HCT116 (cell line): Measurements from ENCODE around the gene SFRP4. TPM values are rescaled to one million over a fixed set of nuclear protein-coding genes. Genes with fewer than 3 reads are reported as not detected.

ENCODE experiments used
- ATAC-seq: fragments of 200-7000 bp; cut with Tn5 transposase; 2 replicates; pipeline ENCODE4 v1.9.1; 2020; ENCODE audit warnings: mild to moderate bottlenecking, moderate library complexity
- BruUV-seq: library from RNA; stranded (reverse); fragments of 400-500 nt; replicated peaks from 2 replicates; lab custom pipeline; 2021; lab: Mats Ljungman, UMichigan
- CTCF ChIA-PET: fragments of 300-600 bp; sonication (Branson Sonifier 250); formaldehyde crosslinking; loops from one replicate; lab custom pipeline; 2021; ENCODE audit warnings: antibody characterized with exemption; lab: Charles Lee
- POLR2A ChIA-PET: fragments of 300-600, 350-600 bp; sonication (Branson Sonifier 250); formaldehyde crosslinking; loops from one replicate; lab custom pipeline; 2021; ENCODE audit warnings: antibody characterized with exemption; lab: Charles Lee
- RAD21 ChIA-PET, 2 experiments: fragments of 300-600 bp; sonication (Branson Sonifier 250); formaldehyde crosslinking; loops; one replicate each; lab custom pipeline; 2023; ENCODE audit warnings: low total read pairs in 2 of 2; ENCODE audit not compliant: uncharacterized antibody in 2 of 2, unreplicated experiment in 2 of 2, low non-redundant PET in 1 of 2; lab: Charles Lee
- DNase-seq: peaks from one replicate; pipeline ENCODE4 v3.0.0-alpha.2; 2010; ENCODE audit warnings: low read depth, low spot score
- H2AFZ ChIP-seq: fragments of 200-600 bp; shearing (Covaris generic), sonication (generic); 2 replicates; pipeline ENCODE4 v1.6.1; 2017; ENCODE audit warnings: low read depth, mixed run types, mixed read lengths, antibody characterized with exemption, low read length; ENCODE audit not compliant: poor library complexity, severe bottlenecking
- H3K27ac ChIP-seq: 2 replicates; pipeline ENCODE4 v1.5.1; 2012; ENCODE audit warnings: low read depth, low read length
- H3K27me3 ChIP-seq: fragments of 200-600 bp; sonication (generic); 2 replicates; pipeline ENCODE4 v1.6.1; 2016; ENCODE audit warnings: mixed run types, low read length, mixed read lengths; ENCODE audit not compliant: insufficient read depth
- H3K36me3 ChIP-seq, 2 experiments: fragments of 200-500 bp in 1 of 2; fragments of 200-600 bp in 1 of 2; sonication (Bioruptor generic) in 1 of 2; sonication (generic) in 1 of 2; 2 replicates each; pipeline versions ENCODE4 v1.5.1 to v1.6.1; 2014 to 2016; ENCODE audit warnings: low read length in 2 of 2, inconsistent platforms in 1 of 2, mixed read lengths in 1 of 2, mixed run types in 1 of 2; ENCODE audit not compliant: insufficient read depth in 2 of 2, control insufficient read depth in 1 of 2
- H3K4me1 ChIP-seq, 2 experiments: fragments of 200-600 bp in 1 of 2; sonication (generic) in 1 of 2; 2 replicates each; pipeline versions ENCODE4 v1.5.1 to v1.6.1; 2012 to 2017; ENCODE audit warnings: low read length in 2 of 2, inconsistent platforms in 1 of 2, mild to moderate bottlenecking in 1 of 2, mixed read lengths in 1 of 2, mixed run types in 1 of 2, moderate library complexity in 1 of 2; ENCODE audit not compliant: insufficient read depth in 2 of 2, control insufficient read depth in 1 of 2
- H3K4me2 ChIP-seq: fragments of 200-600 bp; sonication (generic); 2 replicates; pipeline ENCODE4 v1.6.1; 2017; ENCODE audit warnings: mixed run types, low read length, mixed read lengths
- H3K4me3 ChIP-seq, 2 experiments: fragments of 200-600 bp in 1 of 2; sonication (generic) in 1 of 2; replicated peaks in 1 of 2; 2 replicates each; pipeline ENCODE4 v1.5.1; 2011 to 2016; ENCODE audit warnings: low read length in 2 of 2, control low read depth in 1 of 2, low read depth in 1 of 2, mild to moderate bottlenecking in 1 of 2, mixed read lengths in 1 of 2, mixed run types in 1 of 2
- H3K79me2 ChIP-seq: fragments of 200-600 bp; sonication (generic); 2 replicates; pipeline ENCODE4 v1.6.1; 2017; ENCODE audit warnings: mild to moderate bottlenecking, mixed run types, low read length, moderate library complexity, mixed read lengths; ENCODE audit not compliant: insufficient read depth
- H3K9ac ChIP-seq: fragments of 200-600 bp; sonication (generic); 2 replicates; pipeline ENCODE4 v1.6.1; 2016; ENCODE audit warnings: low read length, mixed read lengths
- H3K9me2 ChIP-seq: fragments of 200-600 bp; sonication (generic), shearing (Covaris generic); 2 replicates; pipeline ENCODE4 v1.6.1; 2017; ENCODE audit warnings: mixed run types, mild to moderate bottlenecking, moderate library complexity; ENCODE audit not compliant: insufficient read depth
- H3K9me3 ChIP-seq, 2 experiments: fragments of 200-500 bp in 1 of 2; fragments of 200-600 bp in 1 of 2; sonication (Bioruptor generic) in 1 of 2; sonication (generic) in 1 of 2; 2 replicates each; pipeline ENCODE4 v1.6.1; 2014 to 2017; ENCODE audit warnings: low read length in 2 of 2, mixed read lengths in 2 of 2, inconsistent platforms in 1 of 2, low read depth in 1 of 2, mild to moderate bottlenecking in 1 of 2, mixed run types in 1 of 2, moderate library complexity in 1 of 2; ENCODE audit not compliant: control insufficient read depth in 1 of 2, insufficient read depth in 1 of 2
- H4K20me1 ChIP-seq: fragments of 200-600 bp; sonication (generic), shearing (Covaris generic); 2 replicates; pipeline ENCODE4 v1.6.1; 2017; ENCODE audit warnings: mixed run types, mild to moderate bottlenecking, moderate library complexity; ENCODE audit not compliant: insufficient read depth
- CBX3 ChIP-seq: IDR thresholded peaks from 2 replicates; pipeline ENCODE4 v1.6.1; 2012; ENCODE audit warnings: low read depth
- CTCF ChIP-seq, 3 experiments: fragments of 200-600 bp in 1 of 3; sonication (generic) in 1 of 3; IDR thresholded peaks in 2 of 3; conservative IDR thresholded peaks in 1 of 3; 2 replicates each; pipeline ENCODE4 v1.5.1; 2012 to 2017; ENCODE audit warnings: low read depth in 2 of 3, low read length in 2 of 3, antibody characterized with exemption in 1 of 3, borderline replicate concordance in 1 of 3, control low read depth in 1 of 3, mild to moderate bottlenecking in 1 of 3, mixed read lengths in 1 of 3, mixed run types in 1 of 3, moderate library complexity in 1 of 3; ENCODE audit not compliant: insufficient read depth in 1 of 3
- ELF1 ChIP-seq: IDR thresholded peaks from 2 replicates; pipeline ENCODE4 v1.6.1; 2012; ENCODE audit warnings: low read depth, borderline replicate concordance
- FOSL1 ChIP-seq: IDR thresholded peaks from 2 replicates; pipeline ENCODE4 v1.6.1; 2012; ENCODE audit warnings: low read depth
- POLR2AphosphoS5 ChIP-seq: IDR thresholded peaks from 2 replicates; pipeline ENCODE4 v1.6.1; 2011; ENCODE audit warnings: mild to moderate bottlenecking, low read depth, low read length, moderate library complexity
- RAD21 ChIP-seq: IDR thresholded peaks from 2 replicates; pipeline ENCODE4 v1.6.1; 2012; ENCODE audit warnings: low read depth, mild to moderate bottlenecking
- REST ChIP-seq: IDR thresholded peaks from 2 replicates; pipeline ENCODE4 v1.6.1; 2012; ENCODE audit warnings: low read depth
- SIN3A ChIP-seq: IDR thresholded peaks from 2 replicates; pipeline ENCODE4 v1.6.1; 2012; ENCODE audit warnings: low read depth
- ZBTB33 ChIP-seq: IDR thresholded peaks from 2 replicates; pipeline ENCODE4 v1.6.1; 2011; ENCODE audit warnings: mild to moderate bottlenecking, low read length, moderate library complexity; ENCODE audit not compliant: insufficient replicate concordance; ENCODE audit errors: extremely low read depth
- ZFX ChIP-seq: fragments of 450-650 bp; IDR thresholded peaks from 2 replicates; pipeline ENCODE4 v1.6.1; 2017
- intact Hi-C: fragments of 100-400 bp; cut with micrococcal nuclease; formaldehyde crosslinking; loops from 2 replicates; pipeline ENCODE4 v1.10.0; 2022
- total RNA-seq: library from RNA; stranded (reverse); gene quantifications from one replicate; pipeline ENCODE4 v1.2.1, GENCODE V29; 2021; ENCODE audit not compliant: unreplicated experiment

SFRP4 gene
- total RNA-seq, 1 experiment from 2014 or later = 0.25 TPM

GRCh38 chr7:37901236-37901827, 15.3 kb downstream of the SFRP4 start:
- Histone ChIP-seq H3K4me3 (no peak overlapping the region), H2AFZ (no peak overlapping the region), H3K9me3 (no peaks in the 10 kb centered on the region), H3K36me3 (no peaks in the 10 kb centered on the region), H4K20me1 (no peaks in the 10 kb centered on the region), H3K27me3 (no peaks in the 10 kb centered on the region), H3K4me1 (peaks cover 0 to 4% of the 10 kb centered on the region in 2 experiments; a peak in 1 of 4 replicates), H3K4me2 (no peak overlapping the region), H3K27ac (no peak overlapping the region), H3K79me2 (no peaks in the 10 kb centered on the region), H3K9ac (no peak overlapping the region), H3K9me2 (no peaks in the 10 kb centered on the region)
- intact Hi-C loops = loop anchor here (1.0 to 5.0 kb wide), 4 partner anchors 205 to 466 kb away; no protein-coding TSS in a partner anchor
- DNase-seq = peak; percentile 13
- POLR2A ChIA-PET = no interaction called here
- BruUV-seq = no TSS peak
- CTCF ChIA-PET = interaction anchor here (0.6 to 2.8 kb wide), 8 partner anchors 16 to 469 kb away, joined by 3 to 18 read pairs (median 6); partner anchors contain the start of gene SFRP4
- TF ChIP-seq RAD21 (peak; percentile 65), CTCF (IDR thresholded peaks at IDR 0.05 in 2 of 3, conservative IDR thresholded peaks at IDR 0.05 in 1 of 3; ENCODE audit: borderline replicate concordance in 1 of 3, insufficient read depth in 1 of 3, low read depth in 2 of 3, low read length in 2 of 3) (peak; percentile 32 to 71 (median 50); a peak in 3 of 6 replicates), ELF1 (no peak)
- RAD21 ChIA-PET = interaction anchor here in 1 of 2 experiments (0.6 kb wide), 1 partner anchor 264 kb away, joined by 3 read pairs; no protein-coding TSS in a partner anchor
- ATAC-seq = peak; percentile 55; the same call in 1 of the 2 replicates

GRCh38 chr7:37899712-37900247, 16.8 kb downstream of the SFRP4 start:
- DNase-seq = no peak
- ATAC-seq = no peak
- no peak overlapping the region for H3K27ac ChIP-seq
- H3K27me3 ChIP-seq = 0 out of 2 replicates have a peak, but pooled peaks cover 3% of the 10 kb centered on the region
- peaks cover 0 to 4% of the 10 kb centered on the region in 2 experiments; a peak in 1 of 4 replicates for H3K4me1 ChIP-seq
- no peak overlapping the region for H2AFZ ChIP-seq
- BruUV-seq = no TSS peak
- intact Hi-C loops = loop anchor here (2.0 to 5.0 kb wide), 2 partner anchors 315 to 468 kb away; no protein-coding TSS in a partner anchor
- no peak overlapping the region for H3K9ac ChIP-seq
- H3K36me3 ChIP-seq = no peaks in the 10 kb centered on the region
- POLR2A ChIA-PET = no interaction called here
- no peak overlapping the region for H3K4me2 ChIP-seq
- H3K79me2 ChIP-seq = no peaks in the 10 kb centered on the region
- H3K9me3 ChIP-seq = no peaks in the 10 kb centered on the region
- TF ChIP-seq ELF1 (no peak), RAD21 (no peak), POLR2AphosphoS5 (no peak), REST (no peak), FOSL1 (no peak), ZFX (no peak), SIN3A (no peak), CBX3 (no peak), ZBTB33 (no peak)
- TF ChIP-seq, all 23 proteins: peak for 0
- RAD21 ChIA-PET = no interaction called here
- H3K4me3 ChIP-seq = no peak overlapping the region
- no peaks in the 10 kb centered on the region for H3K9me2 ChIP-seq
- CTCF ChIA-PET = no interaction called here
- H4K20me1 ChIP-seq = no peaks in the 10 kb centered on the region
